HEK293 (cell line): ENCODE data around the gene NLGN2.

ENCODE experiments used
- CTCF ChIA-PET: fragments of 350-600 bp; formaldehyde crosslinking; extraction: SDS; loops from one replicate; lab custom pipeline; 2021; ENCODE audit warnings: antibody characterized with exemption; lab: Yijun Ruan, JAX
- POLR2A ChIA-PET: fragments of 300-600 bp; formaldehyde crosslinking; extraction: SDS; loops from one replicate; lab custom pipeline; 2020; ENCODE audit warnings: antibody characterized with exemption, inconsistent platforms; lab: Yijun Ruan, JAX
- H3K27ac ChIP-seq: fragments of 200-500 bp; sonication (Bioruptor generic); 2 replicates; pipeline ENCODE4 v1.5.1; 2014; ENCODE audit warnings: low read depth, low read length, control low read depth, inconsistent platforms; ENCODE audit errors: extremely low read depth
- H3K36me3 ChIP-seq, 2 experiments: fragments of 200-500 bp in 1 of 2; sonication (Bioruptor generic) in 1 of 2; 1 replicate in 1 of 2; 2 replicates in 1 of 2; pipeline ENCODE4 v1.5.1; 2014 to 2017; ENCODE audit warnings: inconsistent platforms in 2 of 2, low read length in 2 of 2; ENCODE audit not compliant: control insufficient read depth in 2 of 2, insufficient read depth in 1 of 2
- H3K4me1 ChIP-seq: fragments of 200-500 bp; sonication (Bioruptor generic); 2 replicates; pipeline ENCODE4 v1.5.1; 2014; ENCODE audit warnings: mild to moderate bottlenecking, low read length, inconsistent platforms; ENCODE audit not compliant: control insufficient read depth, insufficient read depth
- H3K4me3 ChIP-seq: 2 replicates; pipeline ENCODE4 v1.5.1; 2011; ENCODE audit warnings: low read depth, mild to moderate bottlenecking, control low read depth, low read length, moderate library complexity
- H3K9me3 ChIP-seq: fragments of 200-500 bp; sonication (Bioruptor generic); 2 replicates; pipeline ENCODE4 v1.5.1; 2014; ENCODE audit warnings: low read depth, low read length, inconsistent platforms; ENCODE audit not compliant: control insufficient read depth, insufficient read depth
- BCL6B ChIP-seq: fragments of 450-650 bp; formaldehyde crosslinking; IDR thresholded peaks from 2 replicates; pipeline ENCODE4 v1.5.1; 2017; ENCODE audit warnings: missing biosample characterization, missing genetic modification characterization
- FEZF1 ChIP-seq: fragments of 450-650 bp; formaldehyde crosslinking; IDR thresholded peaks from 2 replicates; pipeline ENCODE4 v1.5.1; 2016; ENCODE audit warnings: missing biosample characterization, missing genetic modification characterization
- GLIS1 ChIP-seq: fragments of 450-650 bp; formaldehyde crosslinking; IDR thresholded peaks from 2 replicates; pipeline ENCODE4 v1.5.1; 2016; ENCODE audit warnings: missing biosample characterization, missing genetic modification characterization
- INSM2 ChIP-seq: fragments of 450-650 bp; formaldehyde crosslinking; IDR thresholded peaks from 2 replicates; pipeline ENCODE4 v1.5.1; 2016; ENCODE audit warnings: missing biosample characterization, missing genetic modification characterization
- KLF10 ChIP-seq: fragments of 450-650 bp; IDR thresholded peaks from 2 replicates; pipeline ENCODE4 v1.5.1; 2018; ENCODE audit warnings: missing biosample characterization, mild to moderate bottlenecking, missing genetic modification characterization
- KLF17 ChIP-seq: fragments of 450-650 bp; formaldehyde crosslinking; IDR thresholded peaks from 2 replicates; pipeline ENCODE4 v1.5.1; 2016; ENCODE audit warnings: missing biosample characterization, missing genetic modification characterization
- PRDM1 ChIP-seq: fragments of 450-650 bp; formaldehyde crosslinking; IDR thresholded peaks from 2 replicates; pipeline ENCODE4; 2016; ENCODE audit warnings: missing biosample characterization, missing genetic modification characterization
- SCRT1 ChIP-seq: fragments of 450-650 bp; formaldehyde crosslinking; IDR thresholded peaks from 2 replicates; pipeline ENCODE4 v1.5.1; 2016; ENCODE audit warnings: missing biosample characterization, missing genetic modification characterization, borderline replicate concordance
- TCF7L2 ChIP-seq: IDR thresholded peaks from 2 replicates; pipeline ENCODE4 v1.6.1; 2011; ENCODE audit warnings: low read depth, mild to moderate bottlenecking, inconsistent platforms, low read length, moderate library complexity, borderline replicate concordance
- TRIM28 ChIP-seq: IDR thresholded peaks from 2 replicates; pipeline ENCODE4 v1.6.1; 2011; ENCODE audit warnings: low read length, control low read depth, borderline replicate concordance
- ZBTB26 ChIP-seq: fragments of 450-650 bp; formaldehyde crosslinking; optimal IDR thresholded peaks from 2 replicates; pipeline ENCODE3; 2016; ENCODE audit warnings: missing biosample characterization, mild to moderate bottlenecking, missing genetic modification characterization
- ZBTB48 ChIP-seq: fragments of 450-650 bp; formaldehyde crosslinking; IDR thresholded peaks from 2 replicates; pipeline ENCODE4 v1.5.1; 2016; ENCODE audit warnings: missing biosample characterization, missing genetic modification characterization
- ZBTB7A ChIP-seq: fragments of 450-650 bp; formaldehyde crosslinking; IDR thresholded peaks from 2 replicates; pipeline ENCODE4 v1.5.1; 2016; ENCODE audit warnings: low read depth, missing biosample characterization, missing genetic modification characterization
- ZFP37 ChIP-seq: fragments of 450-650 bp; formaldehyde crosslinking; IDR thresholded peaks from 2 replicates; pipeline ENCODE4 v1.5.1; 2016; ENCODE audit warnings: missing biosample characterization, missing genetic modification characterization
- ZNF114 ChIP-seq: fragments of 450-650 bp; formaldehyde crosslinking; IDR thresholded peaks from 2 replicates; pipeline ENCODE4 v1.5.0; 2017; ENCODE audit warnings: missing biosample characterization, missing genetic modification characterization
- ZNF132 ChIP-seq: fragments of 450-650 bp; formaldehyde crosslinking; IDR thresholded peaks from 2 replicates; pipeline ENCODE4 v1.5.1; 2017; ENCODE audit warnings: missing biosample characterization, missing genetic modification characterization, borderline replicate concordance
- ZNF184 ChIP-seq: fragments of 450-650 bp; IDR thresholded peaks from 2 replicates; pipeline ENCODE4 v1.5.1; 2018; ENCODE audit warnings: missing biosample characterization, mild to moderate bottlenecking, missing genetic modification characterization
- ZNF221 ChIP-seq: fragments of 450-650 bp; formaldehyde crosslinking; IDR thresholded peaks from 2 replicates; pipeline ENCODE4 v1.5.1; 2017; ENCODE audit warnings: missing biosample characterization, missing genetic modification characterization, borderline replicate concordance
- ZNF518A ChIP-seq: fragments of 450-650 bp; formaldehyde crosslinking; conservative IDR thresholded peaks from 2 replicates; pipeline ENCODE4 v1.5.1; 2016; ENCODE audit warnings: low read depth, missing biosample characterization, missing genetic modification characterization
- ZNF521 ChIP-seq: fragments of 450-650 bp; formaldehyde crosslinking; IDR thresholded peaks from 2 replicates; pipeline ENCODE4 v1.5.1; 2017; ENCODE audit warnings: missing biosample characterization, mild to moderate bottlenecking, missing genetic modification characterization
- ZNF530 ChIP-seq: fragments of 450-650 bp; formaldehyde crosslinking; IDR thresholded peaks from 2 replicates; pipeline ENCODE4 v1.5.1; 2016; ENCODE audit warnings: low read depth, missing biosample characterization, missing genetic modification characterization
- ZNF548 ChIP-seq: fragments of 450-650 bp; formaldehyde crosslinking; IDR thresholded peaks from 2 replicates; pipeline ENCODE4 v1.5.1; 2016; ENCODE audit warnings: missing biosample characterization, missing genetic modification characterization
- ZNF626 ChIP-seq: fragments of 450-650 bp; sonication (Bioruptor Pico); formaldehyde crosslinking; IDR thresholded peaks from 2 replicates; pipeline ENCODE4 v1.5.1; 2018; ENCODE audit warnings: missing biosample characterization, missing genetic modification characterization, inconsistent platforms
- ZNF629 ChIP-seq: fragments of 450-650 bp; formaldehyde crosslinking; IDR thresholded peaks from 2 replicates; pipeline ENCODE4 v1.5.1; 2017; ENCODE audit warnings: missing biosample characterization, missing genetic modification characterization
- ZNF792 ChIP-seq: fragments of 450-650 bp; formaldehyde crosslinking; IDR thresholded peaks from 2 replicates; pipeline ENCODE4 v1.5.1; 2016; ENCODE audit warnings: missing biosample characterization, missing genetic modification characterization
- ZXDB ChIP-seq: fragments of 450-650 bp; formaldehyde crosslinking; IDR thresholded peaks from 2 replicates; pipeline ENCODE4 v1.5.1; 2016; ENCODE audit warnings: missing biosample characterization, missing genetic modification characterization

Gene NLGN2

GRCh38 chr17:7383371-7383741, 24.3 kb upstream of the NLGN2 start:
- ChIA-PET POLR2A (interaction anchor here (1.1 kb wide), 2 partner anchors 15 to 21 kb away, joined by 3 to 4 read pairs; partner anchors contain the start of gene TMEM256), CTCF (no interaction called here)
- Histone ChIP-seq H3K4me3 (no peak overlapping the region), H3K4me1 (no peaks in the 10 kb centered on the region), H3K9me3 (no peaks in the 10 kb centered on the region), H3K36me3 (no peaks in the 10 kb centered on the region; a peak in 1 of 3 replicates), H3K27ac (no peak overlapping the region)
- TF ChIP-seq ZFP37 (tag by site-specific recombination) (no peak), TRIM28 (no peak), SCRT1 (tag by site-specific recombination) (no peak), ZNF221 (tag by site-specific recombination) (no peak), ZNF518A (tag by site-specific recombination) (no peak), ZNF114 (tag by site-specific recombination) (no peak), ZNF132 (tag by site-specific recombination) (no peak), ZNF530 (tag by site-specific recombination) (no peak), ZNF626 (no peak), ZXDB (tag by site-specific recombination) (no peak), ZNF792 (no peak), ZBTB48 (tag by site-specific recombination) (no peak), ZNF184 (tag by site-specific recombination) (no peak), TCF7L2 (no peak)

GRCh38 chr17:7383742-7384488, 23.7 kb upstream of the NLGN2 start:
- ChIA-PET POLR2A (interaction anchor here (1.1 to 1.3 kb wide), 2 partner anchors 14 to 20 kb away, joined by 3 read pairs; partner anchors contain the start of gene TMEM256), CTCF (no interaction called here)
- TF ChIP-seq BCL6B (tag by site-specific recombination) (no peak), INSM2 (tag by site-specific recombination) (no peak), PRDM1 (tag by site-specific recombination) (no peak), KLF17 (tag by site-specific recombination) (no peak), FEZF1 (tag by site-specific recombination) (no peak), ZBTB7A (tag by site-specific recombination) (no peak), ZNF548 (tag by site-specific recombination) (no peak), ZBTB26 (tag by site-specific recombination) (no peak), ZNF521 (no peak), KLF10 (tag by site-specific recombination) (no peak), ZNF629 (tag by site-specific recombination) (no peak), GLIS1 (no peak)

More at GRCh38 chr17:7383742-7384488, 23.7 kb upstream of the NLGN2 start:
- Histone ChIP-seq H3K4me1 (no peaks in the 10 kb centered on the region), H3K9me3 (no peaks in the 10 kb centered on the region), H3K4me3 (no peak overlapping the region), H3K27ac (no peak overlapping the region), H3K36me3 (peaks cover 0 to 3% of the 10 kb centered on the region in 2 experiments; a peak in 2 of 3 replicates)
